GM12891 (cell line): ENCODE results near the gene CDV3.

ENCODE experiments used
- PAX5 ChIP-seq: IDR thresholded peaks from 2 replicates; pipeline ENCODE4 v1.6.1; 2011; ENCODE audit warnings: low read length, moderate library complexity, mild to moderate bottlenecking; ENCODE audit not compliant: insufficient read depth, severe bottlenecking
- POLR2A ChIP-seq: IDR thresholded peaks from 2 replicates; pipeline ENCODE4 v1.6.1; 2011; ENCODE audit warnings: low read depth, low read length, control low read depth
- POLR2AphosphoS5 ChIP-seq: IDR thresholded peaks from 2 replicates; pipeline ENCODE4 v1.6.1; 2011; ENCODE audit warnings: low read depth, low read length, control low read depth
- POU2F2 ChIP-seq: IDR thresholded peaks from 2 replicates; pipeline ENCODE4 v1.6.1; 2011; ENCODE audit warnings: low read depth, mild to moderate bottlenecking, control low read depth, low read length, moderate library complexity
- SPI1 ChIP-seq: IDR thresholded peaks from 2 replicates; pipeline ENCODE4 v1.6.1; 2011; ENCODE audit warnings: low read depth, low read length, control low read depth
- TAF1 ChIP-seq: IDR thresholded peaks from 2 replicates; pipeline ENCODE4 v1.6.1; 2011; ENCODE audit warnings: low read depth, low read length, control low read depth

GRCh38 chr3:133588035-133588434, 14.5 kb downstream of the CDV3 start:
- TF ChIP-seq POLR2A (no peak), TAF1 (no peak), POLR2AphosphoS5 (no peak), POU2F2 (peak; percentile 61; the same call in 1 of the 2 replicates), PAX5 (no peak), SPI1 (no peak)
